8988T (cell line): ENCODE measurements around the gene ZNF710.

Experiments used
- DNase-seq: peaks from one replicate; pipeline ENCODE4 v3.0.0; 2011

ZNF710 gene

GRCh38 chr15:90020021-90020735 is 19.1 kb downstream of the ZNF710 start:
- DNase-seq, result no peak

GRCh38 chr15:90020936-90021507 is 19.9 kb downstream of the ZNF710 start:
- no peak for DNase-seq

GRCh38 chr15:90022345-90022744 is 21.2 kb downstream of the ZNF710 start:
- no peak for DNase-seq

- no peak for DNase-seq
Observed at GRCh38 chr15:90022905-90023700, 22.0 kb downstream of the ZNF710 start.

GRCh38 chr15:90024406-90024805 is 23.3 kb downstream of the ZNF710 start:
- DNase-seq, result no peak

- no peak for DNase-seq
Observed at GRCh38 chr15:90025489-90026033, 24.4 kb downstream of the ZNF710 start.

- DNase-seq, result no peak
Observed at GRCh38 chr15:90028376-90028944, 27.3 kb downstream of the ZNF710 start.

GRCh38 chr15:90029024-90029423 is 27.9 kb downstream of the ZNF710 start:
- DNase-seq, result no peak

GRCh38 chr15:90030376-90030775 is 29.3 kb downstream of the ZNF710 start:
- DNase-seq, result no peak

GRCh38 chr15:90031231-90031791 is 30.2 kb downstream of the ZNF710 start:
- no peak for DNase-seq

- no peak for DNase-seq
Observed at GRCh38 chr15:90033006-90033405, 31.9 kb downstream of the ZNF710 start.

- DNase-seq, result no peak
Observed at GRCh38 chr15:90033448-90033847, 32.3 kb downstream of the ZNF710 start.

GRCh38 chr15:90035095-90035839 is 34.1 kb downstream of the ZNF710 start:
- DNase-seq, result no peak

GRCh38 chr15:90035840-90036230 is 34.7 kb downstream of the ZNF710 start:
- no peak for DNase-seq

- no peak for DNase-seq
Observed at GRCh38 chr15:90036343-90036742, 35.2 kb downstream of the ZNF710 start.

- no peak for DNase-seq
Observed at GRCh38 chr15:90036806-90037510, 35.8 kb downstream of the ZNF710 start.

GRCh38 chr15:90037511-90037860 is 36.4 kb downstream of the ZNF710 start:
- no peak for DNase-seq

GRCh38 chr15:90037961-90038631 is 37.0 kb downstream of the ZNF710 start:
- no peak for DNase-seq

GRCh38 chr15:90038632-90039095 is 37.5 kb downstream of the ZNF710 start:
- DNase-seq, result no peak

- DNase-seq, result no peak
Observed at GRCh38 chr15:90039996-90040395, 38.9 kb downstream of the ZNF710 start.

- no peak for DNase-seq
Observed at GRCh38 chr15:90040618-90041017, 39.5 kb downstream of the ZNF710 start.
